Duodenal mucosa (tissue), 2 donors: ENCODE measurements around the gene OR2T11.
"Not testable (repeated sequence)": the region's sequence is repeated elsewhere in the genome, so short reads cannot be mapped to it uniquely, and the experiment has no call there.

Experiments used
- H3K27ac ChIP-seq: one replicate; pipeline ENCODE4 v1.7.0; 2013; ENCODE audit warnings: low read depth, low read length
- H3K27me3 ChIP-seq, 2 donors: one replicate each; pipeline ENCODE4 v1.7.0; 2013; ENCODE audit warnings: low read length in 2 of 2, control low read depth in 1 of 2; ENCODE audit not compliant: insufficient read depth in 2 of 2, control insufficient read depth in 1 of 2
- H3K36me3 ChIP-seq, 2 donors: one replicate each; pipeline ENCODE4 v1.7.0; 2013; ENCODE audit warnings: low read length in 2 of 2, control low read depth in 1 of 2; ENCODE audit not compliant: insufficient read depth in 2 of 2, control insufficient read depth in 1 of 2
- H3K4me1 ChIP-seq, 2 donors: one replicate each; pipeline ENCODE4 v1.7.0; 2013; ENCODE audit warnings: low read length in 2 of 2, control low read depth in 1 of 2; ENCODE audit not compliant: insufficient read depth in 2 of 2, control insufficient read depth in 1 of 2
- H3K4me3 ChIP-seq, 2 donors: one replicate each; pipeline ENCODE4 v1.7.0; 2013; ENCODE audit warnings: low read length in 2 of 2, low read depth in 1 of 2
- H3K9ac ChIP-seq, 2 donors: one replicate each; pipeline ENCODE4 v1.7.0; 2013; ENCODE audit warnings: low read length in 2 of 2, low read depth in 1 of 2
- H3K9me3 ChIP-seq, 2 donors: one replicate each; pipeline ENCODE4 v1.7.0; 2013; ENCODE audit warnings: low read length in 2 of 2, control low read depth in 1 of 2; ENCODE audit not compliant: control insufficient read depth in 1 of 2

The OR2T11 gene

GRCh38 chr1:248640906-248641305 lies 6.0 kb upstream of the OR2T11 start:
- not testable (repeated sequence) for H3K4me1 ChIP-seq, H3K27me3 ChIP-seq

GRCh38 chr1:248639652-248640051 lies 4.8 kb upstream of the OR2T11 start:
- H3K9me3 ChIP-seq, H3K27me3 ChIP-seq, H3K36me3 ChIP-seq, H3K4me3 ChIP-seq, H3K27ac ChIP-seq, H3K9ac ChIP-seq, H3K4me1 ChIP-seq: not testable (repeated sequence)

More at GRCh38 chr1:248640906-248641305, 6.0 kb upstream of the OR2T11 start:
- H3K36me3 ChIP-seq, H3K4me3 ChIP-seq, H3K27ac ChIP-seq, H3K9me3 ChIP-seq, H3K9ac ChIP-seq: not testable (repeated sequence)

GRCh38 chr1:248636612-248637011 lies 1.7 kb upstream of the OR2T11 start:
- H3K27me3 ChIP-seq, H3K4me3 ChIP-seq: not testable (repeated sequence)

GRCh38 chr1:248631354-248632008 lies 3.4 kb downstream of the OR2T11 start:
- Histone ChIP-seq H3K36me3 (no peaks in the 10 kb centered on the region), H3K27me3 (no peaks in the 10 kb centered on the region), H3K4me1 (peaks cover 0 to 4% of the 10 kb centered on the region in 2 donors), H3K9me3 (no peaks in the 10 kb centered on the region), H3K4me3 (no peak overlapping the region), H3K27ac (no peak overlapping the region), H3K9ac (no peak overlapping the region)

More at GRCh38 chr1:248636612-248637011, 1.7 kb upstream of the OR2T11 start:
- not testable (repeated sequence) for H3K27ac ChIP-seq, H3K9ac ChIP-seq, H3K9me3 ChIP-seq, H3K36me3 ChIP-seq, H3K4me1 ChIP-seq

GRCh38 chr1:248630551-248630950 lies 4.3 kb downstream of the OR2T11 start:
- no peak overlapping the region for H3K27ac ChIP-seq
- H3K36me3 ChIP-seq, result no peaks in the 10 kb centered on the region
- H3K9ac ChIP-seq, result no peak overlapping the region
- peaks cover 0 to 4% of the 10 kb centered on the region in 2 donors for H3K4me1 ChIP-seq
- no peaks in the 10 kb centered on the region for H3K9me3 ChIP-seq
- H3K4me3 ChIP-seq, result no peak overlapping the region
- H3K27me3 ChIP-seq, result no peaks in the 10 kb centered on the region

- H3K4me1 ChIP-seq, result peaks cover 0 to 4% of the 10 kb centered on the region in 2 donors
- no peak overlapping the region for H3K27ac ChIP-seq
- H3K27me3 ChIP-seq, result no peaks in the 10 kb centered on the region
- no peak overlapping the region for H3K4me3 ChIP-seq
- no peak overlapping the region for H3K9ac ChIP-seq
- no peaks in the 10 kb centered on the region for H3K9me3 ChIP-seq
- no peaks in the 10 kb centered on the region for H3K36me3 ChIP-seq
Measured at GRCh38 chr1:248627971-248628844, 6.7 kb downstream of the OR2T11 start.

- H3K9me3 ChIP-seq, result no peaks in the 10 kb centered on the region
- H3K27me3 ChIP-seq, result no peaks in the 10 kb centered on the region
- no peaks in the 10 kb centered on the region for H3K4me1 ChIP-seq
- H3K9ac ChIP-seq, result no peak overlapping the region
- H3K4me3 ChIP-seq, result no peak overlapping the region
- H3K36me3 ChIP-seq, result no peaks in the 10 kb centered on the region
- H3K27ac ChIP-seq, result no peak overlapping the region
Measured at GRCh38 chr1:248625971-248626370, 8.9 kb downstream of the OR2T11 start.

GRCh38 chr1:248625166-248625565 lies 9.7 kb downstream of the OR2T11 start:
- Histone ChIP-seq H3K9me3 (no peaks in the 10 kb centered on the region), H3K4me3 (no peak overlapping the region)

GRCh38 chr1:248622570-248623001 lies 12.3 kb downstream of the OR2T11 start:
- Histone ChIP-seq H3K9ac (no peak overlapping the region), H3K9me3 (no peaks in the 10 kb centered on the region), H3K27ac (no peak overlapping the region), H3K27me3 (no peaks in the 10 kb centered on the region), H3K4me3 (no peak overlapping the region), H3K4me1 (no peaks in the 10 kb centered on the region), H3K36me3 (no peaks in the 10 kb centered on the region)

More at GRCh38 chr1:248625166-248625565, 9.7 kb downstream of the OR2T11 start:
- H3K4me1 ChIP-seq, result no peaks in the 10 kb centered on the region
- H3K27ac ChIP-seq, result no peak overlapping the region
- H3K9ac ChIP-seq, result no peak overlapping the region
- no peaks in the 10 kb centered on the region for H3K36me3 ChIP-seq
- no peaks in the 10 kb centered on the region for H3K27me3 ChIP-seq

- no peak overlapping the region for H3K9ac ChIP-seq
Measured at GRCh38 chr1:248621770-248622169, 13.1 kb downstream of the OR2T11 start.

More at GRCh38 chr1:248621770-248622169, 13.1 kb downstream of the OR2T11 start:
- no peak overlapping the region for H3K4me3 ChIP-seq
- no peak overlapping the region for H3K27ac ChIP-seq
- H3K36me3 ChIP-seq, result no peaks in the 10 kb centered on the region
- no peaks in the 10 kb centered on the region for H3K9me3 ChIP-seq
- H3K27me3 ChIP-seq, result no peaks in the 10 kb centered on the region
- no peaks in the 10 kb centered on the region for H3K4me1 ChIP-seq
